ENCODE results near the gene LSP1.
A peak's percentile ranks its signal among the peaks of the same experiment; 100 is the strongest.
"Not testable (repeated sequence)": the region's sequence is repeated elsewhere in the genome, so short reads cannot be mapped to it uniquely, and the experiment has no call there.

LSP1 gene, protein sequence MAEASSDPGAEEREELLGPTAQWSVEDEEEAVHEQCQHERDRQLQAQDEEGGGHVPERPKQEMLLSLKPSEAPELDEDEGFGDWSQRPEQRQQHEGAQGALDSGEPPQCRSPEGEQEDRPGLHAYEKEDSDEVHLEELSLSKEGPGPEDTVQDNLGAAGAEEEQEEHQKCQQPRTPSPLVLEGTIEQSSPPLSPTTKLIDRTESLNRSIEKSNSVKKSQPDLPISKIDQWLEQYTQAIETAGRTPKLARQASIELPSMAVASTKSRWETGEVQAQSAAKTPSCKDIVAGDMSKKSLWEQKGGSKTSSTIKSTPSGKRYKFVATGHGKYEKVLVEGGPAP

DNA sequence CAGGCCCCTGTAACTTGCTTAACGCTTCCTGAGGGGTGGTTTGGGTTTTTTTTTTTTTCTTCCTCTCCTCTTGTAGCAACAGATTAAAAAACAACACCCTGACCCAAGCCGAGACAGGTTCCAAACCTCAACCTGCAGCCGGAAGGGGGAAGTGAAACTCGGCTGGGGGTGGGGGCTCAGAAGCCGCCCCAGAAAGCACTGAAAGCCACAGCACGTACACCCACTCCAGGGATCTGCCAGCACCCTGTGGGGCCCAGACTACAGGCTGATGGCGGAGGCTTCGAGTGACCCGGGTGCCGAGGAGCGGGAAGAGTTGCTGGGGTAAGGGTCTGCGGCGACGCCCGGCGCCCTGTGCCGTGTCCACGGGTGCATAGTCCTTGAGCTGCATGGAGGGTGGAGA lies at the start of gene LSP1:
Gene LSP1, plus strand, starts transcription at position 208 of the 400 bp plus-strand sequence. Its CDS starts 61 bp downstream, at position 269.
- H3K27me3 ChIP-seq (ENCODE audit: control insufficient read depth in 2 of 2, insufficient read depth in 2 of 2, low read length in 2 of 2), result no peaks in the 10 kb centered on the region
- H3K4me3 ChIP-seq (ENCODE audit: low read length in 2 of 2), result peak within 1 kb of the TSS; percentile 55 to 72
- no peaks in the 10 kb centered on the region for H3K36me3 ChIP-seq (ENCODE audit: control insufficient read depth in 2 of 2, insufficient read depth in 2 of 2, low read length in 2 of 2)
- peaks cover 9 to 29% of the 10 kb centered on the region in 2 donors for H3K4me1 ChIP-seq (ENCODE audit: control insufficient read depth in 2 of 2, insufficient read depth in 2 of 2, low read length in 2 of 2)
- H3K9me3 ChIP-seq (ENCODE audit: control insufficient read depth in 2 of 2, low read length in 2 of 2), result no peaks in the 10 kb centered on the region
- peak within 1 kb of the TSS; percentile 42 to 84 for H3K27ac ChIP-seq (ENCODE audit: low read depth in 2 of 2, low read length in 2 of 2)
- peak within 1 kb of the TSS; percentile 57 to 63 for H3K9ac ChIP-seq (ENCODE audit: low read depth in 1 of 2, low read length in 2 of 2)

DNA sequence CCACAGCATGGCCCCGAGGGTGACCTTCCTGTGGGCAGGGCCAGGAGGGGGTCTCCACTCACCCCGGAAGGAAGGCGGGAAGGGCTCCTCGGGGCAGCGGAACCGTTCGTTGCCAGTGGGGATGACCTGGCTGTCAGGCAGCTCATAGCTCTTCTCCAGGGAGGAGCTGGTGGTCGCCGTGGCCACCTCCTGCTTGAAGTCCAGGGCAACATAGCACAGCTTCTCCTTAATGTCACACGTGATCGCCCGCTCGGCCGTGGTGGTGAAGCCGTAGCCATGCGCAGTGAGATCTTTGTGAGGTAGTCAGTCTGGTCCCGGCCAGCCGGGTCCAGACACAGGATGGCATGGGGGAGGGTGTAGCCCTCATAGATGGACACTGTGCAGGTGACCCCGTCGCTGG lies 49.6 kb upstream of the LSP1 start:
- H3K4me3 ChIP-seq (ENCODE audit: low read length in 2 of 2), result no peak overlapping the region
- H3K4me1 ChIP-seq (ENCODE audit: control insufficient read depth in 2 of 2, insufficient read depth in 2 of 2, low read length in 2 of 2), result peaks cover 0 to 4% of the 10 kb centered on the region in 2 donors
- H3K27ac ChIP-seq (ENCODE audit: low read depth in 2 of 2, low read length in 2 of 2), result no peak overlapping the region
- H3K9me3 ChIP-seq (ENCODE audit: control insufficient read depth in 2 of 2, low read length in 2 of 2), result no peaks in the 10 kb centered on the region
- H3K27me3 ChIP-seq (ENCODE audit: control insufficient read depth in 2 of 2, insufficient read depth in 2 of 2, low read length in 2 of 2), result peaks cover 6 to 10% of the 10 kb centered on the region in 2 donors
- H3K9ac ChIP-seq (ENCODE audit: low read depth in 1 of 2, low read length in 2 of 2), result no peak overlapping the region
- no peaks in the 10 kb centered on the region for H3K36me3 ChIP-seq (ENCODE audit: control insufficient read depth in 2 of 2, insufficient read depth in 2 of 2, low read length in 2 of 2)

DNA sequence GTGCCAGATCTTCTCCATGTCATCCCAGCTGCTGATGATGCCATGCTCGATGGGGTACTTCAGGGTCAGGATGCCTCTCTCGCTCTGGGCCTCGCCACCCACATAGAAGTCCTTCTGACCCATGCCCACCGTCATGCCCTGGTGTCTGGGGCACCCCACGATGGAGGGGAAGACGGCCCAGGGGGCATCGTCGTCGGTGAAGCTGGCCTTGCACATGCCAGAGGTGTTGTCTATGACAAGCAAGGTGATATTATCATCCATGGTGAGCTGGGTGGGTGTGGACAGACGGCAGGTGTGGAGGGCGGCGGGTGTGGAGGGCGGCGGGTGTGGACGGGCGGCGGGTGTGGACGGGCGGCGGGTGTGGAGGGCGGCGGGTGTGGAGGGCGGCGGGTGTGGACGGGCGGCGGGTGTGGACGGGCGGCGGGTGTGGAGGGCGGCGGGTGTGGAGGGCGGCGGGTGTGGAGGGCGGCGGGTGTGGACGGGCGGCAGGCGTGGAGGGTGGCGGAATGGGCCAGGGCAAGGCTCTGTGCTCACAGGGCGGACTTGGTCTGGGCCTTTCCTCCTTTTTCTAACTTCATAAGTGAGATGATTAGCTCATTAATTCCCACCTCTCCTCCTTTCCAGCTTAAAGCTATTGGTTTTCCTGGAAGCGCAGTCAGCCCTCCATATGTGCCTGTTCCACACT lies 48.9 kb upstream of the LSP1 start:
- not testable (repeated sequence) for H3K27me3 ChIP-seq (ENCODE audit: control insufficient read depth in 2 of 2, insufficient read depth in 2 of 2, low read length in 2 of 2); H3K4me3 ChIP-seq (ENCODE audit: low read length in 2 of 2); H3K4me1 ChIP-seq (ENCODE audit: control insufficient read depth in 2 of 2, insufficient read depth in 2 of 2, low read length in 2 of 2)

DNA sequence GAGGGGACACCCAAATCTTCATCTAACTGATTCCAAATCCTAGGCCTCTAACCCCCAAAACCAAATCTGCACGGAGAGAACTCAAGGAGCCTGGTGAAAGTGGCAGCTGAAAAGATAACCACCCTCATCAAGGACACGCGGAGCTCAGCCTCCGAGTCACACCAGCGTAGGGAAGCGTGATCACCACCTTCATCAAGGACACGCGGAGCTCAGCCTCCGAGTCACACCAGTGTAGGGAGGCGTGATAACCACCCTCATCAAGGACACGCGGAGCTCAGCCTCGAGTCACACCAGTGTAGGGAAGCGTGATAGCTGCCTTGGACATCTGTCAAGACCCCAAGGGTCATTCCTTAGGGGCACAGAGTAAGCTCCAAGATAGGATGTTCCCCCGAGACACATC lies 47.4 kb upstream of the LSP1 start:
- Histone ChIP-seq H3K4me3 (ENCODE audit: low read length in 2 of 2) (no peak overlapping the region), H3K4me1 (ENCODE audit: control insufficient read depth in 2 of 2, insufficient read depth in 2 of 2, low read length in 2 of 2) (peaks cover 0 to 4% of the 10 kb centered on the region in 2 donors), H3K27me3 (ENCODE audit: control insufficient read depth in 2 of 2, insufficient read depth in 2 of 2, low read length in 2 of 2) (peaks cover 3 to 10% of the 10 kb centered on the region in 2 donors), H3K27ac (ENCODE audit: low read depth in 2 of 2, low read length in 2 of 2) (no peak overlapping the region), H3K9ac (ENCODE audit: low read depth in 1 of 2, low read length in 2 of 2) (no peak overlapping the region), H3K36me3 (ENCODE audit: control insufficient read depth in 2 of 2, insufficient read depth in 2 of 2, low read length in 2 of 2) (no peaks in the 10 kb centered on the region), H3K9me3 (ENCODE audit: control insufficient read depth in 2 of 2, low read length in 2 of 2) (no peaks in the 10 kb centered on the region)

More for the DNA sequence above, 48.9 kb upstream of the LSP1 start:
- not testable (repeated sequence) for H3K36me3 ChIP-seq (ENCODE audit: control insufficient read depth in 2 of 2, insufficient read depth in 2 of 2, low read length in 2 of 2); H3K27ac ChIP-seq (ENCODE audit: low read depth in 2 of 2, low read length in 2 of 2); H3K9ac ChIP-seq (ENCODE audit: low read depth in 1 of 2, low read length in 2 of 2); H3K9me3 ChIP-seq (ENCODE audit: control insufficient read depth in 2 of 2, low read length in 2 of 2)

DNA sequence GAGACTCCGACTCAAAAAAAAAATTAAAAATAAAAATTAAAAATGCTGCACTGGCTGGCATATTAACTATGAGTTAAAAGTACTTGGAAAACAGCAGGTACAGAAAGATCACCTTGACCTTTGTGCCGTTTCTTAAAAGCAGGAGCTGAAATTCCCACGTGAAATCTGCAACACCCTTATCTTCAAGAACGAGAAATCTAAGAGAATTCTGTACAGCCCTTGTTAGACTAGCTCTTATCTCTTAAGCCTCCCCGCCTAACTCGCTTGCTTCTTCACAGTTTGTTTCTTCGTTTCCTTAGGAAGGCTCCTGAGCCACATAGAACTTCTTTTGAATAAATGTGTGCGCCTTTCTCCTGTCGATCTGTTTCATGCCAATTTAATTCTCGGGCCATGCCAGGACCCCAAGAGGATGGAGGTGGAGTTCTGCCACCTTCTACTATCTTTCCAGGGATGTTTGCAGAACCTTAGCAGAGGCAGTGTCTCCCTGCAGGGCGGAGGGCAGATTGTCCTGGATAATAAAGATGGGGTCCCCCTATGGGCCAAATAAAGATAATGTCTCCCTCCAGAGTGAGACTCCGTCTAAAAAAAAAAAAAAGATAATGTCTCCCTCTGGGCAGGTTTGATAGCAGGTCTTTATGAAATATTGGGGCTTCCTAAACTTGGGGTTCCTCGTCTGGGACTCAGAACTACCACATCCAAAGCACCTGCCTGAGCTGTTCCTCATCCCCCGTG lies 45.5 kb upstream of the LSP1 start:
- Histone ChIP-seq H3K27me3 (ENCODE audit: control insufficient read depth in 2 of 2, insufficient read depth in 2 of 2, low read length in 2 of 2) (peaks cover 3 to 10% of the 10 kb centered on the region in 2 donors), H3K36me3 (ENCODE audit: control insufficient read depth in 2 of 2, insufficient read depth in 2 of 2, low read length in 2 of 2) (no peaks in the 10 kb centered on the region), H3K4me1 (ENCODE audit: control insufficient read depth in 2 of 2, insufficient read depth in 2 of 2, low read length in 2 of 2) (peaks cover 0 to 4% of the 10 kb centered on the region in 2 donors), H3K9ac (ENCODE audit: low read depth in 1 of 2, low read length in 2 of 2) (no peak overlapping the region), H3K27ac (ENCODE audit: low read depth in 2 of 2, low read length in 2 of 2) (no peak overlapping the region), H3K9me3 (ENCODE audit: control insufficient read depth in 2 of 2, low read length in 2 of 2) (no peaks in the 10 kb centered on the region), H3K4me3 (ENCODE audit: low read length in 2 of 2) (no peak overlapping the region)

DNA sequence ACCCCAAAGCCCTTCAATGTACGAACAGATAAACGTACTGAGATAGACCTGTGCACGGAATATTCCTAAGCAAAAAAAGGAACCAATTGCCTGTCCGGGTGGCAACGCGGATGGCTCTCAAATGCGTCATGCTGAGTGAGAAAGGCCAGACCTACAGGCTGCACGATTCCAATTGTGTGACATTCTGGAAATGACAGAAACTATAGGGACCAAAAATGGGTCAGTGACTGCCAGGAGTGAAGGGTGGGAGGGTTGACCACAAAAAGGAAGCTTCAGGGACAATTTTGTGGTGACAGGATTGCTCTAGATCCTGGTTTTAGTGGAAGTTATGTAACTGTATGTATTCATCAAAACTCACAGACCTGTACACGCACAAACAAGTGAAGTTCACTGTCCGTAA lies 42.1 kb upstream of the LSP1 start:
- Histone ChIP-seq H3K4me3 (ENCODE audit: low read length in 2 of 2) (no peak overlapping the region), H3K4me1 (ENCODE audit: control insufficient read depth in 2 of 2, insufficient read depth in 2 of 2, low read length in 2 of 2) (peaks cover 0 to 4% of the 10 kb centered on the region in 2 donors), H3K27me3 (ENCODE audit: control insufficient read depth in 2 of 2, insufficient read depth in 2 of 2, low read length in 2 of 2) (peaks cover 0 to 1% of the 10 kb centered on the region in 2 donors), H3K9me3 (ENCODE audit: control insufficient read depth in 2 of 2, low read length in 2 of 2) (no peaks in the 10 kb centered on the region), H3K27ac (ENCODE audit: low read depth in 2 of 2, low read length in 2 of 2) (no peak overlapping the region), H3K9ac (ENCODE audit: low read depth in 1 of 2, low read length in 2 of 2) (no peak overlapping the region), H3K36me3 (ENCODE audit: control insufficient read depth in 2 of 2, insufficient read depth in 2 of 2, low read length in 2 of 2) (no peaks in the 10 kb centered on the region)

DNA sequence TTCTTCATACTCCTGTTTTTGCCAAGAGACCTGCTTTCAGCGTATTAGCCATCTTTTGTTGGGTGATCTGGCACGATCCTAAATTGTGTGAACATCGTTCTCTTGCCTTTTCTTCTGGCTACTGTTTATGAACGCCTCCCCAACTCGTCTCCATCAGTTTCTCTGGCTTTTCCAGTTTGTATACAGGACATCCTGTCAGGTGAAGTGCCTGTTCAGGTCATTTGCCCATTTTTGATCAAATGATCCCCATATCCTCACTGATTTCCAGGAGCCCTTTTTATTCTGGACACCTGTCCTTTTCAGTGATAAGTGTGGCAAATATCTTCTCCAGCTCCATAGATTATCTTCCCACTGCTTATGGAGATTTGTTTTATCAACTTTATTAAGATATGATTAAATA lies 40.6 kb upstream of the LSP1 start:
- Histone ChIP-seq H3K4me3 (ENCODE audit: low read length in 2 of 2) (no peak overlapping the region), H3K36me3 (ENCODE audit: control insufficient read depth in 2 of 2, insufficient read depth in 2 of 2, low read length in 2 of 2) (no peaks in the 10 kb centered on the region), H3K27ac (ENCODE audit: low read depth in 2 of 2, low read length in 2 of 2) (no peak overlapping the region), H3K4me1 (ENCODE audit: control insufficient read depth in 2 of 2, insufficient read depth in 2 of 2, low read length in 2 of 2) (peaks cover 0 to 4% of the 10 kb centered on the region in 2 donors), H3K9ac (ENCODE audit: low read depth in 1 of 2, low read length in 2 of 2) (no peak overlapping the region), H3K9me3 (ENCODE audit: control insufficient read depth in 2 of 2, low read length in 2 of 2) (no peaks in the 10 kb centered on the region), H3K27me3 (ENCODE audit: control insufficient read depth in 2 of 2, insufficient read depth in 2 of 2, low read length in 2 of 2) (no peaks in the 10 kb centered on the region)

DNA sequence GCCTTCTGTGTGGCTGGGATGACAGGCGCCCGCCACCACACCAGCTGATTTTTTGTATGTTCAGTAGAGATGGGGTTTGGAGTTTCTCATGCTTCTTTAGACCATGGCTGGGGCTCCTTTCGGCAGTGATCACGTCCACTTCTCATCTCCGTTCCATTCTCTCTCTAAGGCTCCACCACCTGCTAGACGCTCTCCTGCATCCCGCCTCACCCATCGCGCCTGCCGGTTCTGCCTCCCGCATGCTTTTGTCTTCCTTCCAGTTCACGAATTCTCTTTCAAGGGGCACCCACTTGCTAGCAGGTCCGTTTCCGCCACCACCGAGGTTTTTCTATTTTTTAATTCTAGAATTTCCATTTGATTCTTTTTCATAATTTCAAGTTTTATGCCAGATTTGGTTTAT lies 40.1 kb upstream of the LSP1 start:
- Histone ChIP-seq H3K27ac (ENCODE audit: low read depth in 2 of 2, low read length in 2 of 2) (no peak overlapping the region), H3K4me1 (ENCODE audit: control insufficient read depth in 2 of 2, insufficient read depth in 2 of 2, low read length in 2 of 2) (peaks cover 0 to 2% of the 10 kb centered on the region in 2 donors), H3K4me3 (ENCODE audit: low read length in 2 of 2) (no peak overlapping the region), H3K9ac (ENCODE audit: low read depth in 1 of 2, low read length in 2 of 2) (no peak overlapping the region), H3K9me3 (ENCODE audit: control insufficient read depth in 2 of 2, low read length in 2 of 2) (no peaks in the 10 kb centered on the region), H3K36me3 (ENCODE audit: control insufficient read depth in 2 of 2, insufficient read depth in 2 of 2, low read length in 2 of 2) (no peaks in the 10 kb centered on the region), H3K27me3 (ENCODE audit: control insufficient read depth in 2 of 2, insufficient read depth in 2 of 2, low read length in 2 of 2) (no peaks in the 10 kb centered on the region)

DNA sequence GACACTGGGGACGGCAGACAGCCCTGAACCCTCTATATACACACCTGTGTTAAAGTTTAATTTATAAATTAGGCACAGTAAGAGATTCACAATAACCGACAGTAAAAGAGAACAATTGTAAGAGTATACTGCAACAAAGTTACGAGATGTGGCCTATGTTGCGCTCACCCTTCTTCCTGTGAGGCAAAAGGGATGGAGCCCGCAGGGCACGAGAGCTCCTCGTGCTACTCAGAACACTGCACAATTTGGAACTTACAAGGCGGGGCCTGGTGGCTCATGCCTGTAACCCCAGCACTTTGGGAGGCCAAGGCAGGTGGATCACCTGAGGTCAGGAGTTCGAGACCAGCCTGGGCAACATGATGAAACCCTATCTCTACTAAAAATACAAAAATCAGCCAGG lies 39.5 kb upstream of the LSP1 start:
- not testable (repeated sequence) for H3K36me3 ChIP-seq (ENCODE audit: control insufficient read depth in 2 of 2, insufficient read depth in 2 of 2, low read length in 2 of 2); H3K27ac ChIP-seq (ENCODE audit: low read depth in 2 of 2, low read length in 2 of 2); H3K4me3 ChIP-seq (ENCODE audit: low read length in 2 of 2); H3K27me3 ChIP-seq (ENCODE audit: control insufficient read depth in 2 of 2, insufficient read depth in 2 of 2, low read length in 2 of 2); H3K9me3 ChIP-seq (ENCODE audit: control insufficient read depth in 2 of 2, low read length in 2 of 2); H3K4me1 ChIP-seq (ENCODE audit: control insufficient read depth in 2 of 2, insufficient read depth in 2 of 2, low read length in 2 of 2); H3K9ac ChIP-seq (ENCODE audit: low read depth in 1 of 2, low read length in 2 of 2)

DNA sequence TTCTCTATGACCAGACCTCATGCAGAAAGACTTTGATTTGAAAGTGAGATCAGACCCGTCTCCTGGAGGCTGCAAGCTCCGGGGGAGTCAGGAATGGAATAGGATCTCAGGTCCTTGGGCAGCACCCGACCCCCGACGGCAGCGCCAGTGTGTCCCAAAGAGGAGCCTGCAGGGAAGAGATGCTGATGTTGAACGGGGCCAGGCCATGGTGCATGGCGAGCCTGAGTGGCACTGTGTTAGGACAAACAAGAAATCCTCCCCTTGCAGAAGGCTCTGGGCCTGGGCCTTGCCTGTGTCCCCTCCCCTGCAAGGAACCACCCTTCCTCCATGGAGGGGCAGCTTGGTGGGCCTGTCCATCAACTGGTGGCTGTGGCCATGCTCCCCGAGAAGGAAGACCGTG lies 38.2 kb upstream of the LSP1 start:
- Histone ChIP-seq H3K4me3 (ENCODE audit: low read length in 2 of 2) (no peak overlapping the region), H3K27me3 (ENCODE audit: control insufficient read depth in 2 of 2, insufficient read depth in 2 of 2, low read length in 2 of 2) (no peaks in the 10 kb centered on the region), H3K9me3 (ENCODE audit: control insufficient read depth in 2 of 2, low read length in 2 of 2) (no peaks in the 10 kb centered on the region), H3K36me3 (ENCODE audit: control insufficient read depth in 2 of 2, insufficient read depth in 2 of 2, low read length in 2 of 2) (no peaks in the 10 kb centered on the region), H3K4me1 (ENCODE audit: control insufficient read depth in 2 of 2, insufficient read depth in 2 of 2, low read length in 2 of 2) (no peaks in the 10 kb centered on the region), H3K27ac (ENCODE audit: low read depth in 2 of 2, low read length in 2 of 2) (no peak overlapping the region), H3K9ac (ENCODE audit: low read depth in 1 of 2, low read length in 2 of 2) (no peak overlapping the region)

Data from mucosa of rectum (tissue), 2 donors.